ENCODE measurements around the gene ULBP2. TPM values are rescaled to one million over a fixed set of nuclear protein-coding genes. Genes with fewer than 3 reads are reported as not detected.
"Not testable (repeated sequence)": the region's sequence is repeated elsewhere in the genome, so short reads cannot be mapped to it uniquely, and the experiment has no call there.

Gene ULBP2
- total RNA-seq, 1 donor from 2014 or later = 2.9 TPM

DNA sequence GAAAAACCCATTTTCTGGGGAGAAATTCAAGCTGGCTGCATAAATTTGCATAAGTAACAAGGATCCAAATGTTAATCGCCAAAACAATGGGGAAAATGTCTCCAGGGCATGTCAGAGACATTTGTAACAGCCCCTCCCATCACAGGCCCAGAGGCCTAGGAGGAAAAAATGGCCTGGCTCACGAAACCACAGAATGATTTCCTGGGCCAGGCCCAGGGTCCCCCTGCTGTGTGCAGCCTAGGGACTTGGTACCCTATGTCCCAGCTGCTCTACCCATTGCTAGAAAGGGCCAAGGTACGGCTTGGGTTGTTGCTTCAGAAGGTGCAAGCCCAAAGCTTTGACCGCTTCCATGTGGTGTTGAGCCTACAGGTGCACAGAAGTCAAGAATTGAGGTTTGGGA lies 33.3 kb upstream of the ULBP2 start:
- intact Hi-C loops (cut with micrococcal nuclease) = not testable (repeated sequence)

DNA sequence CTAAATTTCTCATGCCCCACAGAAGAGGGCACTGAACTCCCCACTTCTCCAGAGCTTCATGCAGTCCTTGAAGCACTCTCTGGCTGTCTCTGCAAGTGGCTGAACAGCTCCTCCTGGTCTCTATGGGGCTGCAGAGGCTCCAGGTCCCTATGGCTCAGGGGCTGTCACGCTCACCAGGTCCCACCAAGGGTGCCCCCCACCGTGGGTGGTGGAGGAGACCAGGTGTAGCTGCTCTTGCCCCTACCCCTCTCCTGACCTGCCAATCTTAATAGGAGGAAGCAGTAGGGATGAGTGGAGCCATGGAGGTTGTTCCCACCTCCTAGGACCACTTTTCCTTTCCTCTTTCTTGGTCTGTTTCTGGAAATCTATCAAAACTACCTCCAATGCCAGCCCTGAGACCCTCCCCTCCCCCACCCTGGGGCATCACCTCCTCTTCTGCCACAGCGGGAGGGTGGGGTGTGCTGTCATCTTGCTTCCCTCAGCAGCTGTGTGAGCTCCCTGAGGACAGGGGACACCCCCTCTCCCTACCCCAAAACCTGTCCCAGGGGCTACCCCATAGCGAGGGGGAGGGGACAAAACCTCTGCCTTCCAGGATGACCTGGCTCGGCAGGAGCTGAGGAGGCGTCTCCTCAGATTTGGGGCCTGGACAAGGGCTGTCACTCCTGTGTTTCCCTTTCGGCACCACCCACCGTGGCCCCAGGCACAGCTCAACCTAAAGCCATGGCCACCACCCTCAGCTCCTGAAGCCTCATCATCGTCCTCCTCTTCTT lies 31.9 kb upstream of the ULBP2 start:
- intact Hi-C loops (cut with micrococcal nuclease) = no loop called here

- intact Hi-C loops (cut with micrococcal nuclease) = no loop called here
Measured at GRCh38 chr6:149910721-149911151, 31.1 kb upstream of the ULBP2 start.

GRCh38 chr6:149912680-149913079 lies 29.1 kb upstream of the ULBP2 start:
- intact Hi-C loops (cut with micrococcal nuclease) = not testable (repeated sequence)

GRCh38 chr6:149913085-149913484 lies 28.7 kb upstream of the ULBP2 start:
- intact Hi-C loops (cut with micrococcal nuclease) = no loop called here

GRCh38 chr6:149913540-149914240 lies 28.1 kb upstream of the ULBP2 start:
- intact Hi-C loops (cut with micrococcal nuclease) = no loop called here

DNA sequence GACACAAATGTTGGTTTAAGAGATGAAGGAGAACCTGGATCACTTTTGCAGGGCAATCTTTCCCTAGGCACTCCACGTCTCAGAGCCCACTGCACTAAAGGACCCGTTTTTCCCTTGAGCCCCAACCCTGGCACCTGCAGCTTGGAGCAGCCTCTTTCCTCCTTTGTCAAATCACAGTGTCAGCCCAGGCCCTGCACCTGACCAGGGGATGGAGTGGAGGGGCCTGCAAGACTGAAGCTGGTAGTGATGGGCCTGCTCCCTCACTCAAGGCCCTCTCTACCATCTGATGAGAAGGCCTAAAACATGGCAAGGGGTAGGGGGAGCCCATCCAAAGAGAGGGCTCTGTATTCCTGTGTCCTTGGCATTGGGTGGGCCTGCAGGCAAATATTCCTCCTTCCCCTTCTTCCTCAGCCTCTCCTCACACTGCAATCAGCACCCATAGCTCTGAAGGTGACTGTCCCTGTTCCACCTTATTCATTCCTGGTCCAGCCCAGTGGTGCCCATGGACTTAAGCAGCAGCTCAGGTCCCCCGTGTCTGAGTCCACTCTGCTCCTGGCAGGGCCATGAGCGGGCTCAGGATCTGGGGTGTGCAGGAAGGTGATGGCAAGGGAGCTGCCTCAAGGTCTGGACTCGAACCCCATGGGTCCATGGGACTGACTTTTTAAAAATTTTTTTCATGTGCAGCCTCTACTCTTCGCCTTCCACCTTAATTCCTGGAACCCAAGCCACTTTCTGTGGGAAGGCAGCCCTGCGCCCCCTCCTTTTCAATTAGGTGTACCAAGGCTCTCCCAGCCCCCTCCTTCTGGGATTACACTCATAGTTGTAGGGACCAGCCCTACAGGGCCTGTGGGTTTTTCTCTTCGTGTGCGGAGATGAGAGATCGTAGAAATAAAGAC lies 25.6 kb upstream of the ULBP2 start:
- intact Hi-C loops (cut with micrococcal nuclease) = no loop called here

DNA sequence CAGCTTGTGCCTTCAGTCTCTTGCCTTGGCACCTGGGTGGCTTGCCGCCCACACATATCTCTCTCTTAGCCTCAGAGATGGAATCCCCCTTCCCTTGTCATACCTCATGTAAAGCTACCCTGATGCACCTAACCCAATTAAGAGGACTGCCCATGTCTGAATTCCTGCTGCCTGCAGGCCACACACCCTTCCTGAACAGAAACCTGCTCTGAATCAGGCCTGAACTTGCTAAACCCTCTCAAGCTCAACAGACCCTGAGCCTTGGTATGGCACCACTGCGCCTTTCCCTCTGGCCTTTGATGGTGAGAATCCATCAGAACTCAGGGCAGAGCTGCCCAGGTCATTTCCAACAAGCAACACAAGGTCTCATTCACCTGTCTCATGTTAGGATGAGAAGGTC lies 24.1 kb upstream of the ULBP2 start:
- intact Hi-C loops (cut with micrococcal nuclease) = no loop called here

DNA sequence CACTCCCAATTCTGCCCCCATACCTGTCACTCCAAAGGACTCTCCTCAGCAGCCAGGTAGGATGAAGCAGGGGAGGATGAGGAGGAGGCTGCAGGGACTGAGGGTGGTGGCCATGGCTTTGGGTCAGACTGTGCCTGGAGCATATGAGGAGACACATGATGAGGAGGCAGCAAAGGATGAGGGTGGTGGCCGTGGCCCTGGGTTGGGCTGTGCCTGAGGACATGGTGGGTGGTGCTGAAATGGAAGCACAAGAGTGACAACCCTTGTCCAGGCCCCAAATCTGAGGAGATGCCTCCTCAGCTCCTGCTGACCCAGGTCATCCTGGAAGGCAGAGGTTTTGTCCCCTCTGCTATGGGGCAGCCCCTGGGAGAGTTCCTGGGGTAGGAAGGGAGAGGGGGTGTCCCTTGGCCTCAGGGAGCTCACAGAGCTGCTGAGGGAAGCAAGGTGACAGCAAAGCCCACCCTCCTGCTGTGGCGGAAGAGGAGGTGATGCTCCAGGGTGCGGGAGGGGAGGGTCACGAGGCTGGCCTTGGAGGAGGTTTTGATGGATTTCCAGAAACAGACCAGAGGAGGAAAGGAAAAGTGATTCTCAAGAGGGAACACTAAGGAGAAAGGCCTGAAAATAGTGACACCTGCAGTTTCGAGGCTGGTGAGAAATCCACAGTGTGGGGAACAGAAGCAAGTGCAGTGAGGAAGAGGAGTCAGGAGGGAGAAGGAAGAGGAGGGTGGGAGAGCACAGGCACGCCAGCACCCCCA lies 23.5 kb upstream of the ULBP2 start:
- intact Hi-C loops (cut with micrococcal nuclease) = no loop called here

DNA sequence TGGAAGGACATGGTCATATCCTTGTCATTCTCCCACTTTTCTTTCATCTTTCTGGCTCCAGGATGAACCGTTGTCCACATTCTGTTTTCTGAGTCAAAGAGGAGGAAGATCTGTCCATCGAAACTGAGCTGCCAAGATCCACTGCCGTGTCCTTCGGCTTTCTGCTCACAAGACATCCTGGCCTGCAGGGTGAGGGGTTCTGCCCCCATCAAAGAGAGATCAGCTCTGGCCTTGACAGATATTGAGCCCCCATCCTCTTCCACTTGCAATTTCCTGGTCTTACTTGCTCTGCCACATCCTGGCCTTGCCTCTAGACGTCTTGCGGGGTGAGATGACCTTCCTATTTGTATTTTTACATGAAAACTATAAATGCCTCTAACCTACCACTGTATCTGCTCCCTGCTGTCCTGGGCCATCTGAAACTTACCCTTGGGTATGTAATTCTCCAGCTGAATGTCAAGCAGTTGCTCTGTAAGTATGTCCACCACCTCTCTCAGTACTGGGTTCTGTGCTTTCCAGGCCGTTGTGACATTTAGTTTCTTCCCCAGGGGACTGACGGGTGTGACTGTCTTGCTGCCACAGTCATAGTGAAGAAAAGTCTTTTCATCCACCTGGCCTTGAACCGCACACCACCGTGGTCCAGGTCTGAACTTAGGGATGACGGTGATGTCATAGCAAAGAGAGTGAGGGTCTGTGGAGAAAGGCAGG lies 22.5 kb upstream of the ULBP2 start:
- intact Hi-C loops (cut with micrococcal nuclease) = not testable (repeated sequence)

GRCh38 chr6:149919834-149920225 lies 22.0 kb upstream of the ULBP2 start:
- intact Hi-C loops (cut with micrococcal nuclease) = loop anchor here (5.0 kb wide), 1 partner anchor 273 kb away; the partner anchor contains the start of gene KATNA1

DNA sequence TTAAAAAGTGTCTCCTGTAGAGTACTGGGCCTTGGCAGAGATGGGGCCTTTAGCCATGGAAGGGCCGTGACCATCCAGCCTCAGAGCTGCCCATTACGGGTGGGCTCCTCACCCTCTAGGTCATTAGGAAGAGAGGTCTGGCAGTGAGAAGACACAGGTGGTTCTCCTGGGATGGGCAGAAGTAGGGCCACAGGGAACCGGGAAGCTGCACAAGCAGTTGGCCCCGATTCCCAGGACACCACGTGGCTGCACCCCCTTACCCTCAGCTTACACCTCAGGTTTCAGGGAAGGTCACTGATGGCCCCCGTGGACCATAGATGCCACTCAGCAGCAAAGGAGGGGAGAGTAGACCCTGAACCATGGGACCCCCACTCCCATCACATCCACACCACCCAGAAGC lies 20.5 kb upstream of the ULBP2 start:
- intact Hi-C loops (cut with micrococcal nuclease) = loop anchor here (5.0 kb wide), 1 partner anchor 274 kb away; the partner anchor contains the start of gene KATNA1

GRCh38 chr6:149922091-149922490 lies 19.7 kb upstream of the ULBP2 start:
- intact Hi-C loops (cut with micrococcal nuclease) = loop anchor here (5.0 kb wide), 1 partner anchor 275 kb away; the partner anchor contains the start of gene KATNA1

GRCh38 chr6:149922642-149923326 lies 19.0 kb upstream of the ULBP2 start, which contains the start of gene RAET1G:
TSS of gene RAET1G (minus strand) at chr6:149923121. CDS start at chr6:149923010, 111 bp downstream.
- intact Hi-C loops (cut with micrococcal nuclease) = loop anchor here (1.0 to 5.0 kb wide), 5 partner anchors 14 to 356 kb away; partner anchors contain the start of genes GINM1, KATNA1, LATS1 and LRP11

DNA sequence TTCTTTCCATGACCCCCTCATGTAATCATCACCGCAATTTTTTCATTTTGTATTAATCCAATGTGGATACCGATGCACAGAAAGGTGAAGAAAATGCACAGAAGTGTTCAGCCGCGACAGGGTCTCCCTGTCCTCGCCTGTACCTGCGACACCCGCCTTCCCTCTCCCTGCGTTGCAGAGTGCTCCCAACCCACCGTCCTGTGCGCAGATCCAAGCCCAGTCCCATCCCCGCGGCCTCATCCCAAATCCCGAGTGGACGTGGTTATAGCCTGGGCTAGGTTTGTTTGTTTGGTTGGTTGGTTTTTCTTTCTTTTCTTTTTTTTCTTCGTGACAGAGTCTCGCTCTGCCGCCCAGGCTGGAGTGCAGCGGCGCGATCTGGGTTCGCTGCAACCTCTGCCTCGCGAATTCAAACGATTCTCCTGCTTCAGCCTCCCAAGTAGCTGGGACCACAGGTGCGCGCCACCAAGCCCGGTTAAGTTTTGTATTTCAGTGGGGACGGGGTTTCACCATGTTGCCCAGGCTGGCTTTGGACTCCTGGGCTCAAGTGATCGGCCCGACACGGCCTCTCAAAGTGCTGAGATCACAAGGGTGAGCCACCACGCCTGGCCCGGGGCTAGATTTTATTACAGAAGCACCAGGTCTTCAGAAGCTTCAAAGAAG lies 18.4 kb upstream of the ULBP2 start:
- intact Hi-C loops (cut with micrococcal nuclease) = loop anchor here (1.0 to 5.0 kb wide), 5 partner anchors 13 to 357 kb away; partner anchors contain the start of genes GINM1, KATNA1, LATS1 and LRP11

GRCh38 chr6:149924206-149924932 lies 17.4 kb upstream of the ULBP2 start:
- intact Hi-C loops (cut with micrococcal nuclease) = loop anchor here (5.0 kb wide), 1 partner anchor 277 kb away; the partner anchor contains the start of gene KATNA1

DNA sequence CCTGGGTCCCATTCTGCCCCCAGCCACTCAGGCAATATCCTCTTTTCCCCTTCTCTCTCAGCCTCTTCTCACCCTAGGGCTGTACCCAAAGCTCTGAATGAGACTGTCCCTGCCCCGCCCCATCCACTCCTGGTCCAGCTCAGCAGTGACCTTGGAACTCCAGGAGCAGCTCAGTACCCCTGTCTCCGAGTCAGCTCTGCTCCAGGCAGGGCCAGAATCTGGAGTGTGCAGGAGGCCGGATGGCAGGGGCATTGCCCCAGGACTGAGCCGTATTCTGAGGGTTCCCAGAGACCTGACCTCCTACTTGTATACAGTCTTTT lies 16.9 kb upstream of the ULBP2 start:
- intact Hi-C loops (cut with micrococcal nuclease) = loop anchor here (5.0 kb wide), 2 partner anchors 37 to 278 kb away; partner anchors contain the start of genes KATNA1 and ULBP1

Data from T-helper 1 cell treated with Interleukin-12 subunit alpha and Interleukin-12 subunit beta and Interleukin-4 antibody, amounts not matched to agents 30 ng/mL and 1 ng/mL, for 36 hours (primary cell).